ENCODE measurements around the gene MED20.

MED20 gene

DNA sequence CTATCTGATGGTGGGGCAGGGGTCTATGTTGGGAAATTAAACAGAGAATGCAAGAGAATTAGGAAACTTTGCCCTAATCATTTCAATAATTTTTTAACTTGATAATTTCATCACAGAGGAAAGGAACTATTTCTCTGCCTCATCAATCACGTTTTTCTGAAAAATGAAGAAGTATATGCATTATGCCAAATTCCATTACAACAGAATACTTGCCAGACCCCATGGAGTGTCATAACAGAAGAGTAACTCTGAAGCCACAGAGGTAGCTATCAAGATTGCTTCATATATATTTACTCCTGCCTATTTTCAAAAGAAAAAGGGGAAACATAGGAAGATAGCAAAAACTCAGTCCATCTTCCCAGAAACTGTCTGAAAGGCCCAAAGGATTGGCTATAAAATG lies 20.1 kb downstream of the MED20 start:
- DNase-seq, result no peak

- no peak for DNase-seq
These were observed 24.7 kb downstream of the MED20 start for GRCh38 chr6:41896281-41896680.

GRCh38 chr6:41895300-41896233 lies 25.4 kb downstream of the MED20 start, which contains the start of gene USP49:
Gene USP49, minus strand, starts transcription at chr6:41895375. Its CDS starts 88,392 bp downstream, at chr6:41806983.
- DNase-seq, result peak; percentile 95

- no peak for DNase-seq
These were observed 26.3 kb downstream of the MED20 start for GRCh38 chr6:41894366-41895299.

DNA sequence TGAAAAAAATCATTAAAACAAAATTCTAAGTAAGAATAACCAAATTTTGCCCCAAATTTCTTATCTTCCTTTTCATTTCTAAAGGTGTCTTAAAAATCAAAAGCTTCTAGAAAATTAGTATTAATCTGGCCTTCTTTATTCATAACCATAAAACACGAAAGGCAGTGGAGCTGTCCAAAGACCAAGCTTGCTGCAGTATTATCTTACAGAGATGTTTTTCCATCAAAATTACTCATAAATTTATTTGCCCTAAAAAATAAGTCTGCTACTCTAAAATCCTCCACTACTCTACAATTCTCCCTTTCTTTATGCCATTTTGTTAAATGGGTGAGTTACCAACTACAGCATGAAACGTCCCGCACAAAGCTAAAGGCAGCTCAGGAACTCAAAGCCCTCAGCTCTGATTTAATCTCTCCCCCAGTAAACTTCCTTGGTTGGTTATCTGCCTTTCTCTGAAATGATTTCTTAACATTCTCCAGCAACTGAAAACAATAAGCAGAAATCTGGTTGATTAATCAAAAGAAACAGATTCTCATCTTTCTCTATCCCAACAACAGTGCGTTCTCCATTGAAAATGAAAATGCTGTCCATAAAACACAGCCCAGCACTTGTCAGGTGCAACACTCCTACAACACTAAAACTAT lies 27.9 kb downstream of the MED20 start:
- DNase-seq, result no peak

- DNase-seq, result no peak
These were observed 33.6 kb downstream of the MED20 start for GRCh38 chr6:41887331-41887751.

GRCh38 chr6:41885930-41886329 lies 35.0 kb downstream of the MED20 start:
- no peak for DNase-seq

DNA sequence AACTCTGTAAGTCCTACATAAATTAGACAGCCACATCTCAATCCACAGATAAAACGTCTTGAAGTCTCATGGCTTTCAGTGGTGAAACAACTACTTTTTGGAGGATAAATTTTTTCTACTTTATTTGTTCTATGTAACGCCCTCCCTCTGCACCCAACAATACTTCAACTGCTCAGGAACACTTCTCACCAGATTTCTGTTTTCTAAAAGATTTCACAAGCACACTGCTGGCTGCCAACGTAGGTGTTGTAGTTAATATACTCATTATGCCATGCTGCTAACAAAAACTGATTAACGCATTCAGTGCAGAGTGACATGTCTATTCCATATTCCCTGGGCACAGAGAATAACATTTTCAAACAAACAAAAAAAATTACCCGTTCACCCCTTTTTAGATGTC lies 36.0 kb downstream of the MED20 start:
- DNase-seq, result no peak

DNA sequence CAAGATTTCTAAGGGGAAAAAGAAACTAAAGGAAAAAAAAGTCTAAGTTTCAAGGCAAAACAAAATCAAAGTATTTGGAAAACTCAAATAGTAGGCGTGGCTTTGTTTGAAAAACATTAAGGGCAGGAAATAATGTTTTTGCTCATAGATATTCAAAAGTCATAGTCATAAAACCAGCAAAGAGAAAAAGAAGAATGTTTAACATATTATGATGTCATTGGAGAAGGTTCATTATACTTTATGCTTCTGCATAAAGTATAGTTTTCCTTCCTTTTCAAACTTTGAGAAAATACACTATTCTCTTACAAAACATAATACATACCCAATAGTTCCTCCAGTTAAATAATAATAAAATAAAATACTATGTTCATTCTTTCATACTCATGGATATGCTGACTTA lies 39.4 kb downstream of the MED20 start:
- no peak for DNase-seq

GRCh38 chr6:41878961-41879405 lies 42.0 kb downstream of the MED20 start:
- no peak for DNase-seq

- DNase-seq, result no peak
These were observed 42.7 kb downstream of the MED20 start for GRCh38 chr6:41878246-41878645.

- no peak for DNase-seq
These were observed 43.8 kb downstream of the MED20 start for GRCh38 chr6:41877051-41877680.

DNA sequence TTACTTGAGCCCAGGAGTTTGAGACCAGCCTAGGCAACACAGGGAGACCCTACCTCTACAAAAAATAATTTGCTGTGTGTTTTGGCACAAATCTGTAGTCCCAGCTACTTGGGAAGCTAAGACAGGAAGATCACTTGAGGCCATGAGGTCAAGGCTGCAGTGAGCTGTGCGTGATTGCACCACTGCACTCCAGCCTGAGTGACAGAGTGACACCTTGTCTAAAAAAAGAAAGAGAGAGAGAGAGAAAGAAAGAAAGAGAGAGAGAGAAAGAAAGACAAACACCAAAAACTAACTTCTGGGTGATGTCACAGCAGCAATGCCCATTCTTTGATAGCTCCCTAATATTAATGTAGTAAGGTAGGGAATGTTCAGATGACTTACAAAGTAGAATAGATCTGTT lies 46.2 kb downstream of the MED20 start:
- DNase-seq, result no peak

DNA sequence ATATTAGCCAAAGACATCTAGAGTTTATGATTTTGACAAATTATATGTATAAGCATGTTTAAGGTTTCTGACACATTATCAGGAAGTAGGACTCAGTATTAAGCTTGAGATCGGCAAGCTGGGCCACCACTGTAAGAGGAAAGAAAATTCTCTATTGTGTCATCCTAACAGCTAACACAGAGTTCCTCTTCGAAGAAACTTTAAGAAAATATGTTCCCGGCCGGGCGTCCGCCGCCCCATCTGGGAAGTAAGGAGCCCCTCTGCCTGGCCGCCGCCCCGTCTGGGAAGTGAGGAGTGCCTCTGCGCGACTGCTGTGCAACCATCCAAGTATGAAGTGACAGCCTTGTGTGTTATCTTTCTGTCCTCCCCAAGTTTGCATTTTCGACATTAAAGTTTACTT lies 48.8 kb downstream of the MED20 start:
- no peak for DNase-seq

DNA sequence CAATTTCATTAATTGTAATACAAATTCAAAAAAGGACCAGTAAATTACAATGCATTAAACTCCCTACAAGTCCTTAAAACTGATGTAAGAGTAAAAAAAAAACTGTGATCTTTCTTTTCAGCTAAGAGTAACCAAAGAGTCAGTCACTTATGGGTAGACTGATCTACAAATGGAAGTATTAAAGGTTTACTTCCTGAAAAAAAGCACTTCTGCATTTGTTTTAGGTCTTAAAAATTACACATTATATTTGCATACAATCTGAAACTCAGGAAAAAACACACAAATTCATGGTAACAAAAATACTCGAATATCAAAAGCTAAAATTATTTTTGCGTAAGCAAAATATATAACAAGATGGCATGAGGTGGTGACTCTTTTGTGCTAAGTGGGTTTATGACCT lies 49.2 kb downstream of the MED20 start:
- no peak for DNase-seq

DNA sequence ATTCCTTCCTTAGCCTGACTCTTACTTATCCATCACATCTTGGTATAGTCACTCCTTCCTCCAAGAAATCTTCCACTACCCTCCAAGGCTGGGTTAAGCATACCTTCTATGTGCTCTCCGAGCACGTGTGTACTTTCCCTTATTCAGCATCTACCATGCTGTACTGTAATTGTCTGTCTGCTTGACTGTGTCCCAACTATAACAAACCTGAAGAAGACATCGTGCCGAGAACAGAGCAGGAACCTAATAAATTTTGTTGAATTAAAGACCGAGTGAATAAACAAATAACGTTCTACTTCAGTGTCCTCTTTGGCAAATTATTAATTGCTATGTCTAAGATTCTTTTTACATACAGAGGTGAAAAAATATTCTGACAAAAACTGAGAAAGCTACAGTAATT lies 61.6 kb downstream of the MED20 start:
- DNase-seq, result no peak

DNA sequence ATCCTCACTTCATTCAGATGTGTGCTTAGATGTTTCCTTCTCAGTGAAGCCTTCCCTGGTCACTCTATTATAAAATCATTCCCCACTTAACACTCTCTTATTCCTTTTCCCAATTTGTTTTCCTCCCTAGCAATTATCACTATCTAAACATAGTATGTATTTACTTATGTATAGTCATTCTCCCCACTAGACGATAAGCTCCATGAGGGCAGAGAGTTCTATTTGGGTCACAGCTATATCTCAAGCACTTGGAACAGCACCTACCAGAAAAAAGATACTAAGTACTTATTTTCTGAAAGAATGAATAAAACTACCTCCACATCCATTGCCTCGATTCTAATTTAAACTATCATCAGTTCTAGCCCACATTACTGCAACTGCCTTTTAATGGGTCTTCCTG lies 62.2 kb downstream of the MED20 start:
- no peak for DNase-seq
